GM19324 (cell line): ENCODE results near the gene TENM4.

Source experiments
- ATAC-seq: cut with Tn5 transposase; IDR thresholded peaks from one replicate; pipeline ENCODE4 v1.9.1; 2021; ENCODE audit warnings: mild to moderate bottlenecking, moderate library complexity; ENCODE audit not compliant: unreplicated experiment, low FRiP score

Gene TENM4

GRCh38 chr11:78704811-78705210 is 736.0 kb downstream of the TENM4 start:
- no peak for ATAC-seq

GRCh38 chr11:78699609-78700135 is 741.2 kb downstream of the TENM4 start:
- no peak for ATAC-seq

- no peak for ATAC-seq
These were observed 742.2 kb downstream of the TENM4 start for GRCh38 chr11:78698612-78699011.

GRCh38 chr11:78696177-78696576 is 744.7 kb downstream of the TENM4 start:
- no peak for ATAC-seq

GRCh38 chr11:78694152-78694551 is 746.7 kb downstream of the TENM4 start:
- ATAC-seq: no peak

- ATAC-seq: no peak
These were observed 749.6 kb downstream of the TENM4 start for GRCh38 chr11:78691215-78691614.

GRCh38 chr11:78690352-78690987 is 750.4 kb downstream of the TENM4 start:
- no peak for ATAC-seq

- ATAC-seq: no peak
These were observed 751.2 kb downstream of the TENM4 start for GRCh38 chr11:78689585-78690153.

- ATAC-seq: no peak
These were observed 751.7 kb downstream of the TENM4 start for GRCh38 chr11:78689101-78689500.

- no peak for ATAC-seq
These were observed 752.4 kb downstream of the TENM4 start for GRCh38 chr11:78688460-78688859.

- no peak for ATAC-seq
These were observed 755.7 kb downstream of the TENM4 start for GRCh38 chr11:78685156-78685555.

- ATAC-seq: no peak
These were observed 756.5 kb downstream of the TENM4 start for GRCh38 chr11:78684377-78684776.

GRCh38 chr11:78683774-78684173 is 757.1 kb downstream of the TENM4 start:
- ATAC-seq: no peak

GRCh38 chr11:78676026-78676557 is 764.7 kb downstream of the TENM4 start:
- ATAC-seq: no peak

- no peak for ATAC-seq
These were observed 767.8 kb downstream of the TENM4 start for GRCh38 chr11:78672850-78673620.

GRCh38 chr11:78669249-78669648 is 771.6 kb downstream of the TENM4 start:
- no peak for ATAC-seq

GRCh38 chr11:78667461-78667860 is 773.4 kb downstream of the TENM4 start:
- no peak for ATAC-seq

- ATAC-seq: no peak
These were observed 774.1 kb downstream of the TENM4 start for GRCh38 chr11:78666675-78667160.

- no peak for ATAC-seq
These were observed 776.2 kb downstream of the TENM4 start for GRCh38 chr11:78664636-78665035.

GRCh38 chr11:78662811-78663210 is 778.0 kb downstream of the TENM4 start:
- no peak for ATAC-seq

GRCh38 chr11:78660471-78660870 is 780.4 kb downstream of the TENM4 start:
- ATAC-seq: no peak
